CD4-positive, alpha-beta T cell treated with Interleukin-15 for 1 hour (primary cell): Measurements from ENCODE around the gene INPP5A.
"Not testable (repeated sequence)": the region's sequence is repeated elsewhere in the genome, so short reads cannot be mapped to it uniquely, and the experiment has no call there.

Experiments used
- DNase-seq: peaks from one replicate; pipeline ENCODE4 v3.0.0-alpha.2; 2020

The INPP5A gene

GRCh38 chr10:132550366-132551092, 12.9 kb downstream of the INPP5A start:
- no peak for DNase-seq

- DNase-seq, result peak; percentile 49
Measured at GRCh38 chr10:132551093-132551807, 13.7 kb downstream of the INPP5A start.

GRCh38 chr10:132551808-132552130, 14.2 kb downstream of the INPP5A start:
- DNase-seq, result no peak

GRCh38 chr10:132552635-132553034, 15.0 kb downstream of the INPP5A start:
- DNase-seq, result not testable (repeated sequence)

GRCh38 chr10:132553568-132553967, 16.0 kb downstream of the INPP5A start:
- not testable (repeated sequence) for DNase-seq

GRCh38 chr10:132554053-132554990, 16.7 kb downstream of the INPP5A start:
- no peak for DNase-seq

- peak; percentile 78 for DNase-seq
Measured at GRCh38 chr10:132554991-132555647, 17.5 kb downstream of the INPP5A start.

- DNase-seq, result peak; percentile 66
Measured at GRCh38 chr10:132555648-132556575, 18.3 kb downstream of the INPP5A start.

GRCh38 chr10:132556994-132557441, 19.4 kb downstream of the INPP5A start:
- DNase-seq, result no peak

GRCh38 chr10:132557696-132558515, 20.3 kb downstream of the INPP5A start:
- no peak for DNase-seq

- no peak for DNase-seq
Measured at GRCh38 chr10:132558516-132559413, 21.2 kb downstream of the INPP5A start.

- DNase-seq, result no peak
Measured at GRCh38 chr10:132559538-132559937, 22.0 kb downstream of the INPP5A start.

GRCh38 chr10:132560241-132560731, 22.7 kb downstream of the INPP5A start:
- DNase-seq, result no peak

GRCh38 chr10:132562177-132562915, 24.8 kb downstream of the INPP5A start:
- no peak for DNase-seq

- DNase-seq, result no peak
Measured at GRCh38 chr10:132562916-132563456, 25.4 kb downstream of the INPP5A start.

GRCh38 chr10:132563485-132564248, 26.1 kb downstream of the INPP5A start:
- no peak for DNase-seq

GRCh38 chr10:132564249-132564605, 26.6 kb downstream of the INPP5A start:
- no peak for DNase-seq

GRCh38 chr10:132564690-132565089, 27.1 kb downstream of the INPP5A start:
- DNase-seq, result no peak
